ENCODE results near the gene LINGO1. TPM values are rescaled to one million over a fixed set of nuclear protein-coding genes. Genes with fewer than 3 reads are reported as not detected.

LINGO1 gene
- total and polyA plus RNA-seq, 2 donors (not counting 3 experiments of a cell fraction or from before 2014, with no cell fraction given), result 0.15 to 0.33 TPM

DNA sequence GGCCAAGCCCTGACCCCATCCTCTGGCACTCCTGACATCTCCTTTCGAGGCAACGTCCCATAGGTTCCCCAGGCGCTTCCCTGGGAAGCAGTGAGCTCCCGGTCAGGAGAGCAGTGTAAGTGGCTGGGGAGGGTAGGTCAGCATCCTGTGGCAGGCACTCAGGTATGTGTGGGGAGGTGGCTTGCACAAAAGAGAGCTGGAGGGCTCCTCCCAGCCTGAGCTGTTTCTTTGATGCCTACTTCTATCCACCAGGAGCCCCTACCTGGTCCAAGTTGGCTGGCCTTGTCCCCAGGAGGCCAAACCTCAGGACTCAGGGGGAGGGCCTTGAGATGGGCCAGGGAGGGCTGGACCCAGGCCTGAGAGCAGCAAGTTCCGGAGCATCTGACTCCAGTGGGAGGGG, 31.7 kb upstream of the LINGO1 start:
- Histone ChIP-seq H3K4me3 (replicated peaks in 1 of 3; ENCODE audit: insufficient read depth in 1 of 3, low read depth in 1 of 3, low read length in 3 of 3) (no peak overlapping the region), H3K4me1 (ENCODE audit: control insufficient read depth, extremely low read depth, insufficient read depth, low read length) (no peaks in the 10 kb centered on the region), H3K9ac (replicated peaks; ENCODE audit: extremely low read depth, insufficient read depth, low read length) (no peak overlapping the region), H3K9me3 (replicated peaks; ENCODE audit: control insufficient read depth, insufficient read depth, low read length) (no peaks in the 10 kb centered on the region), H3K4me2 (ENCODE audit: insufficient read depth, low read length) (no peak overlapping the region), H3K27ac (ENCODE audit: insufficient read depth, low read depth, low read length) (no peak overlapping the region), H3K36me3 (ENCODE audit: control insufficient read depth in 2 of 2, extremely low read depth in 1 of 2, insufficient read depth in 2 of 2, low read length in 2 of 2) (no peaks in the 10 kb centered on the region), H3K27me3 (ENCODE audit: control insufficient read depth in 2 of 2, insufficient read depth in 2 of 2, low read length in 2 of 2) (peaks cover 0 to 4% of the 10 kb centered on the region in 2 experiments), H2AFZ (ENCODE audit: low read depth, low read length) (no peak overlapping the region), H3K9me1 (replicated peaks; ENCODE audit: control insufficient read depth, extremely low read depth, insufficient read depth, low read length) (no peaks in the 10 kb centered on the region), H3K79me2 (ENCODE audit: control insufficient read depth, insufficient read depth, low read length) (no peaks in the 10 kb centered on the region), H4K20me1 (replicated peaks; ENCODE audit: control insufficient read depth, extremely low read depth, insufficient read depth, low read length) (no peaks in the 10 kb centered on the region)
- no TSS peak for BruUV-seq (replicated peaks)
- no peak for FAIRE-seq
- ChIA-PET POLR2A (no interaction called here), CTCF (interaction anchor here (1.2 to 1.5 kb wide), 2 partner anchors 31 to 157 kb away, joined by 3 read pairs; no protein-coding TSS in a partner anchor)
- intact Hi-C loops (cut with micrococcal nuclease) (loop anchor here (10.0 kb wide), 1 partner anchor 210 kb away; no protein-coding TSS in a partner anchor), dilution Hi-C loops (cut with MboI; ENCODE audit: extremely low pct_ligation_motif_present, low sequenced_read_pairs) (no loop called here)
- TF ChIP-seq CTCF (IDR thresholded peaks at IDR 0.05; ENCODE audit: extremely low read depth in 1 of 2, insufficient read depth in 1 of 2, low read depth in 1 of 2, low read length in 2 of 2) (no peak), FOS (IDR thresholded peaks at IDR 0.05; ENCODE audit: borderline replicate concordance, insufficient read depth, low read length) (no peak), EZH2 (IDR thresholded peaks at IDR 0.05; ENCODE audit: borderline replicate concordance, low read depth, low read length, severe bottlenecking) (no peak), POLR2A (IDR thresholded peaks at IDR 0.05; ENCODE audit: low read depth, low read length) (no peak), JUN (IDR thresholded peaks at IDR 0.05; ENCODE audit: borderline replicate concordance, insufficient read depth, insufficient read length, low read depth) (no peak)
- TF ChIP-seq, protein P1, sequence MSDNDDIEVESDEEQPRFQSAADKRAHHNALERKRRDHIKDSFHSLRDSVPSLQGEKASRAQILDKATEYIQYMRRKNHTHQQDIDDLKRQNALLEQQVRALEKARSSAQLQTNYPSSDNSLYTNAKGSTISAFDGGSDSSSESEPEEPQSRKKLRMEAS (IDR thresholded peaks at IDR 0.05; ENCODE audit: insufficient read depth, insufficient read length), result no peak
- no peak for DNase-seq (ENCODE audit: low read depth, low spot score)

All from endothelial cell of umbilical vein (primary cell).